ENCODE data around the gene PDLIM1.
A peak's percentile ranks its signal among the peaks of the same experiment; 100 is the strongest.

PDLIM1 gene

GRCh38 chr10:95289003-95289920 is 1.5 kb downstream of the PDLIM1 start:
- H3K36me3 Mint-ChIP-seq: peaks cover 2 to 4% of the 10 kb centered on the region in 2 donors
- peaks cover 59 to 87% of the 10 kb centered on the region in 2 donors for H3K4me1 Mint-ChIP-seq
- peak overlapping the region; percentile 91 to 96 for H3K4me3 Mint-ChIP-seq
- H3K9me3 Mint-ChIP-seq: peaks cover 0 to 4% of the 10 kb centered on the region in 2 donors
- no peaks in the 10 kb centered on the region for H3K27me3 Mint-ChIP-seq
- no peak for ATAC-seq (replicated peaks)
- no peak for DNase-seq
- H3K27ac Mint-ChIP-seq: peak overlapping the region; percentile 95

- Mint-ChIP-seq H3K4me3 (peak overlapping the region in 1 of 2 donors; percentile 32), H3K9me3 (peaks cover 0 to 4% of the 10 kb centered on the region in 2 donors), H3K4me1 (peaks cover 58 to 87% of the 10 kb centered on the region in 2 donors), H3K27ac (peak overlapping the region; percentile 76), H3K27me3 (no peaks in the 10 kb centered on the region), H3K36me3 (peaks cover 0 to 4% of the 10 kb centered on the region in 2 donors)
- no peak for ATAC-seq (replicated peaks)
- no peak for DNase-seq
These were observed 2.5 kb downstream of the PDLIM1 start for GRCh38 chr10:95288303-95288702.

- Mint-ChIP-seq H3K27ac (peak overlapping the region; percentile 81), H3K36me3 (peaks cover 0 to 4% of the 10 kb centered on the region in 2 donors), H3K27me3 (no peaks in the 10 kb centered on the region), H3K4me1 (peaks cover 53 to 82% of the 10 kb centered on the region in 2 donors), H3K9me3 (peaks cover 0 to 4% of the 10 kb centered on the region in 2 donors), H3K4me3 (no peak overlapping the region)
- DNase-seq: no peak
- ATAC-seq (replicated peaks): no peak
These were observed 3.5 kb downstream of the PDLIM1 start for GRCh38 chr10:95287281-95287680.

- peaks cover 0 to under 1% of the 10 kb centered on the region in 2 donors for H3K36me3 Mint-ChIP-seq
- no peaks in the 10 kb centered on the region for H3K27me3 Mint-ChIP-seq
- no peak overlapping the region for H3K4me3 Mint-ChIP-seq
- DNase-seq: no peak
- peaks cover 0 to under 1% of the 10 kb centered on the region in 2 donors for H3K9me3 Mint-ChIP-seq
- H3K4me1 Mint-ChIP-seq: peaks cover 52 to 81% of the 10 kb centered on the region in 2 donors
- H3K27ac Mint-ChIP-seq: peak overlapping the region; percentile 81
- ATAC-seq (replicated peaks): no peak
These were observed 4.1 kb downstream of the PDLIM1 start for GRCh38 chr10:95286707-95287106.

- no peak for ATAC-seq (replicated peaks)
These were observed 5.2 kb downstream of the PDLIM1 start for GRCh38 chr10:95285556-95285955.

GRCh38 chr10:95284807-95285206 is 6.0 kb downstream of the PDLIM1 start:
- H3K36me3 Mint-ChIP-seq: no peaks in the 10 kb centered on the region
- H3K27ac Mint-ChIP-seq: no peak overlapping the region
- H3K4me1 Mint-ChIP-seq: peaks cover 52 to 83% of the 10 kb centered on the region in 2 donors
- no peaks in the 10 kb centered on the region for H3K9me3 Mint-ChIP-seq
- H3K27me3 Mint-ChIP-seq: no peaks in the 10 kb centered on the region
- H3K4me3 Mint-ChIP-seq: no peak overlapping the region
- ATAC-seq (replicated peaks) (no peak), DNase-seq (no peak)

More at GRCh38 chr10:95285556-95285955, 5.2 kb downstream of the PDLIM1 start:
- H3K27me3 Mint-ChIP-seq: no peaks in the 10 kb centered on the region
- H3K4me1 Mint-ChIP-seq: peaks cover 54 to 84% of the 10 kb centered on the region in 2 donors
- no peaks in the 10 kb centered on the region for H3K36me3 Mint-ChIP-seq
- H3K4me3 Mint-ChIP-seq: no peak overlapping the region
- no peaks in the 10 kb centered on the region for H3K9me3 Mint-ChIP-seq
- H3K27ac Mint-ChIP-seq: no peak overlapping the region
- no peak for DNase-seq

- no peaks in the 10 kb centered on the region for H3K27me3 Mint-ChIP-seq
- peaks cover 47 to 83% of the 10 kb centered on the region in 2 donors for H3K4me1 Mint-ChIP-seq
- H3K36me3 Mint-ChIP-seq: no peaks in the 10 kb centered on the region
- peak overlapping the region; percentile 22 for H3K27ac Mint-ChIP-seq
- DNase-seq: no peak
- ATAC-seq (replicated peaks): no peak
- no peak overlapping the region for H3K4me3 Mint-ChIP-seq
- H3K9me3 Mint-ChIP-seq: no peaks in the 10 kb centered on the region
These were observed 8.7 kb downstream of the PDLIM1 start for GRCh38 chr10:95282107-95282506.

GRCh38 chr10:95281206-95281605 is 9.6 kb downstream of the PDLIM1 start:
- H3K36me3 Mint-ChIP-seq: no peaks in the 10 kb centered on the region
- peaks cover 45 to 82% of the 10 kb centered on the region in 2 donors for H3K4me1 Mint-ChIP-seq
- no peaks in the 10 kb centered on the region for H3K9me3 Mint-ChIP-seq
- no peak overlapping the region for H3K27ac Mint-ChIP-seq
- no peak for DNase-seq
- no peak overlapping the region for H3K4me3 Mint-ChIP-seq
- ATAC-seq (replicated peaks): no peak
- H3K27me3 Mint-ChIP-seq: no peaks in the 10 kb centered on the region

- Mint-ChIP-seq H3K9me3 (no peaks in the 10 kb centered on the region), H3K27me3 (no peaks in the 10 kb centered on the region), H3K36me3 (no peaks in the 10 kb centered on the region), H3K27ac (no peak overlapping the region), H3K4me1 (peaks cover 47 to 79% of the 10 kb centered on the region in 2 donors), H3K4me3 (no peak overlapping the region)
- DNase-seq (no peak), ATAC-seq (replicated peaks) (no peak)
These were observed 10.2 kb downstream of the PDLIM1 start for GRCh38 chr10:95280637-95281036.

GRCh38 chr10:95279042-95279820 is 11.6 kb downstream of the PDLIM1 start:
- Mint-ChIP-seq H3K36me3 (peaks cover 0 to 4% of the 10 kb centered on the region in 2 donors), H3K4me3 (no peak overlapping the region), H3K4me1 (peaks cover 41 to 74% of the 10 kb centered on the region in 2 donors), H3K27me3 (no peaks in the 10 kb centered on the region), H3K9me3 (no peaks in the 10 kb centered on the region), H3K27ac (peak overlapping the region; percentile 14)
- ATAC-seq (replicated peaks) (peak; percentile 31 to 61), DNase-seq (no peak)

- DNase-seq: no peak
- peaks cover 44 to 74% of the 10 kb centered on the region in 2 donors for H3K4me1 Mint-ChIP-seq
These were observed 12.5 kb downstream of the PDLIM1 start for GRCh38 chr10:95278061-95278988.

GRCh38 chr10:95277614-95278013 is 13.2 kb downstream of the PDLIM1 start:
- Mint-ChIP-seq H3K4me3 (no peak overlapping the region), H3K27ac (no peak overlapping the region), H3K36me3 (peaks cover 0 to 4% of the 10 kb centered on the region in 2 donors), H3K9me3 (no peaks in the 10 kb centered on the region), H3K27me3 (no peaks in the 10 kb centered on the region), H3K4me1 (peaks cover 43 to 71% of the 10 kb centered on the region in 2 donors)
- no peak for ATAC-seq (replicated peaks)
- no peak for DNase-seq

More at GRCh38 chr10:95278061-95278988, 12.5 kb downstream of the PDLIM1 start:
- H3K27me3 Mint-ChIP-seq: no peaks in the 10 kb centered on the region
- H3K36me3 Mint-ChIP-seq: peaks cover 0 to 4% of the 10 kb centered on the region in 2 donors
- no peak for ATAC-seq (replicated peaks)
- peak overlapping the region; percentile 14 for H3K27ac Mint-ChIP-seq
- no peak overlapping the region for H3K4me3 Mint-ChIP-seq
- H3K9me3 Mint-ChIP-seq: no peaks in the 10 kb centered on the region

GRCh38 chr10:95277201-95277570 is 13.6 kb downstream of the PDLIM1 start:
- H3K9me3 Mint-ChIP-seq: no peaks in the 10 kb centered on the region
- no peak overlapping the region for H3K27ac Mint-ChIP-seq
- DNase-seq (no peak), ATAC-seq (replicated peaks) (no peak)
- peaks cover 0 to 4% of the 10 kb centered on the region in 2 donors for H3K36me3 Mint-ChIP-seq
- peaks cover 41 to 70% of the 10 kb centered on the region in 2 donors for H3K4me1 Mint-ChIP-seq
- H3K4me3 Mint-ChIP-seq: no peak overlapping the region
- no peaks in the 10 kb centered on the region for H3K27me3 Mint-ChIP-seq

Data from stimulated activated naive B cell treated with anti-CD40 and anti-IgM and Interleukin-4, amounts not matched to agents 10 μg/mL and 1 μg/mL and 100 μg/mL, for 72 hours (primary cell).